KOPT-K1 (cell line): Measurements from ENCODE around the gene PDE8B.

Source experiments
- H3K27ac ChIP-seq: fragments of 200-600 bp; sonication (generic); 2 replicates; pipeline ENCODE4 v1.5.1; 2016; ENCODE audit warnings: antibody characterized with exemption, mild to moderate bottlenecking, low read depth, low read length; ENCODE audit not compliant: poor library complexity, severe bottlenecking
- H3K36me3 ChIP-seq: fragments of 200-600 bp; sonication (generic); 2 replicates; pipeline ENCODE4 v1.5.1; 2017; ENCODE audit warnings: antibody characterized with exemption, mild to moderate bottlenecking, low read length, moderate library complexity; ENCODE audit not compliant: insufficient read depth
- H3K9me3 ChIP-seq: fragments of 200-600 bp; sonication (generic); 2 replicates; pipeline ENCODE4 v1.5.1; 2017; ENCODE audit warnings: antibody characterized with exemption, low read length, mild to moderate bottlenecking; ENCODE audit not compliant: insufficient read depth, poor library complexity, severe bottlenecking

PDE8B gene

GRCh38 chr5:77210964-77211690 lies 647 bp downstream of the PDE8B start:
- H3K36me3 ChIP-seq: no peaks in the 10 kb centered on the region
- no peaks in the 10 kb centered on the region for H3K9me3 ChIP-seq
- no peak overlapping the region for H3K27ac ChIP-seq

GRCh38 chr5:77211691-77212047 lies 1.2 kb downstream of the PDE8B start:
- Histone ChIP-seq H3K27ac (no peak overlapping the region), H3K36me3 (no peaks in the 10 kb centered on the region), H3K9me3 (no peaks in the 10 kb centered on the region)

- Histone ChIP-seq H3K36me3 (no peaks in the 10 kb centered on the region), H3K27ac (no peak overlapping the region), H3K9me3 (no peaks in the 10 kb centered on the region)
These were observed 3.1 kb downstream of the PDE8B start for GRCh38 chr5:77213601-77214000.

GRCh38 chr5:77214151-77214550 lies 3.7 kb downstream of the PDE8B start:
- H3K36me3 ChIP-seq: no peaks in the 10 kb centered on the region
- no peaks in the 10 kb centered on the region for H3K9me3 ChIP-seq
- no peak overlapping the region for H3K27ac ChIP-seq

GRCh38 chr5:77218263-77218662 lies 7.8 kb downstream of the PDE8B start:
- H3K27ac ChIP-seq: no peak overlapping the region
- H3K9me3 ChIP-seq: no peaks in the 10 kb centered on the region
- no peaks in the 10 kb centered on the region for H3K36me3 ChIP-seq

- Histone ChIP-seq H3K9me3 (no peaks in the 10 kb centered on the region), H3K36me3 (no peaks in the 10 kb centered on the region), H3K27ac (no peak overlapping the region)
These were observed 10.6 kb downstream of the PDE8B start for GRCh38 chr5:77221115-77221514.

- H3K9me3 ChIP-seq: no peaks in the 10 kb centered on the region
These were observed 12.2 kb downstream of the PDE8B start for GRCh38 chr5:77222722-77223121.

GRCh38 chr5:77223653-77224052 lies 13.2 kb downstream of the PDE8B start:
- H3K36me3 ChIP-seq: no peaks in the 10 kb centered on the region
- no peak overlapping the region for H3K27ac ChIP-seq
- no peaks in the 10 kb centered on the region for H3K9me3 ChIP-seq

More at GRCh38 chr5:77222722-77223121, 12.2 kb downstream of the PDE8B start:
- Histone ChIP-seq H3K36me3 (no peaks in the 10 kb centered on the region), H3K27ac (no peak overlapping the region)

- H3K9me3 ChIP-seq: no peaks in the 10 kb centered on the region
- no peak overlapping the region for H3K27ac ChIP-seq
- H3K36me3 ChIP-seq: no peaks in the 10 kb centered on the region
These were observed 14.3 kb downstream of the PDE8B start for GRCh38 chr5:77224672-77225355.

GRCh38 chr5:77225531-77225930 lies 15.1 kb downstream of the PDE8B start:
- H3K36me3 ChIP-seq: no peaks in the 10 kb centered on the region
- H3K27ac ChIP-seq: no peak overlapping the region
- no peaks in the 10 kb centered on the region for H3K9me3 ChIP-seq

GRCh38 chr5:77229887-77230286 lies 19.4 kb downstream of the PDE8B start:
- no peaks in the 10 kb centered on the region for H3K9me3 ChIP-seq
- no peak overlapping the region for H3K27ac ChIP-seq
- no peaks in the 10 kb centered on the region for H3K36me3 ChIP-seq

GRCh38 chr5:77230727-77231470 lies 20.4 kb downstream of the PDE8B start:
- H3K9me3 ChIP-seq: no peaks in the 10 kb centered on the region
- H3K27ac ChIP-seq: no peak overlapping the region
- no peaks in the 10 kb centered on the region for H3K36me3 ChIP-seq

- Histone ChIP-seq H3K36me3 (no peaks in the 10 kb centered on the region), H3K27ac (no peak overlapping the region), H3K9me3 (no peaks in the 10 kb centered on the region)
These were observed 21.1 kb downstream of the PDE8B start for GRCh38 chr5:77231471-77232138.

GRCh38 chr5:77232574-77233358 lies 22.3 kb downstream of the PDE8B start:
- no peak overlapping the region for H3K27ac ChIP-seq
- no peaks in the 10 kb centered on the region for H3K36me3 ChIP-seq
- H3K9me3 ChIP-seq: no peaks in the 10 kb centered on the region
